ENCODE results near the gene ING4.

ING4 gene

DNA sequence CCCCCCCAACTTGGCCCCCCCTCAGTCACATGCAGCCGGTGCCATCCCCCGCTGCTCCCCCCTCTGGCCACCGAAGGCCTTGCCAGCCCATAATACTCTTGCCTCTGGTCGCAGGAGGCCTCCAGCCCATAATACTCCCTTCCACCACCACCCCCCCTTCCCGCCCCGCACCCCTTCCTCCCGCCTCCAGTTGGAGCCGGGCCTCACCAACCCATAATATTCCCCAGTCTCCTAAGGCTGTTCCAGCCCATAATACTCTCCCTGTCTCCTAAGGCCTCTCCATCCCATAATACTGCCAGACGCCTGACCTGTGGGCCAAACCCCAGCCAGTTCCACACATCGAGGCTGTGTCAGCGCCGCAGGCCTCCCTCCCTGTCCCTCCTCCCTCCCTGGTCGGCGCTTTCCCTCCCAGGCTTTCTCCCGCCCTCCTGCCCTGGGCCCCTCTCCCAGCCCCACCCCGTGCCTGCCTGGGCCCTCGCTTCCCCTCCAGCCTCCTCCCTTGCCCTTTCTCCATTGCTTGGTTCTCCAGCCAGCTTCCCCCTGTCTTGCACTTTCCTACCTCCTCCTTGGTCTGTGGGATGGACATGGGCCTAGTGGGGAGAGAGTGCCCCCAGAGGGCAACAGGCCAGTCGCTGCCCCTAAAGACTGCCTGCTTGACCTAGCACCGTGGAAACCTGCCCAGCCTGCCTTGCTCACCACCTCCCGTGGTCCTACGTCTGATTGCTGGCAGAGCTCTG is 49.0 kb downstream of the ING4 start:
- Histone ChIP-seq H3K4me3 (ENCODE audit: low read length, poor library complexity, severe bottlenecking) (peak overlapping the region; percentile 3), H3K4me2 (ENCODE audit: low read depth, low read length, poor library complexity, severe bottlenecking) (peak overlapping the region; percentile 97), H3K79me2 (ENCODE audit: insufficient read depth, low read length) (0 out of 2 replicates have a peak, but pooled peaks cover 4% of the 10 kb centered on the region), H2AFZ (ENCODE audit: low read length) (0 out of 2 replicates have a peak overlapping the region, but pooled peaks have one; percentile 35), H3K9me2 (replicated peaks; ENCODE audit: low read depth, low read length) (no peaks in the 10 kb centered on the region), H3K9me3 (ENCODE audit: insufficient read depth, low read depth, low read length) (no peaks in the 10 kb centered on the region), H3K4me1 (ENCODE audit: insufficient read depth, low read length, poor library complexity, severe bottlenecking) (peaks cover 41% of the 10 kb centered on the region), H3K9ac (ENCODE audit: low read depth, low read length, poor library complexity, severe bottlenecking) (peak overlapping the region; percentile 93), H3K36me3 (ENCODE audit: insufficient read depth, low read length) (peaks cover 5% of the 10 kb centered on the region; the same call in 1 of the 2 replicates), H3K27me3 (ENCODE audit: insufficient read depth, low read length, poor library complexity, severe bottlenecking) (no peaks in the 10 kb centered on the region), H4K20me1 (ENCODE audit: insufficient read depth, low read length, poor library complexity, severe bottlenecking) (no peaks in the 10 kb centered on the region), H3F3A (ENCODE audit: low read depth) (peaks cover 41% of the 10 kb centered on the region)
- TF ChIP-seq, protein P1, sequence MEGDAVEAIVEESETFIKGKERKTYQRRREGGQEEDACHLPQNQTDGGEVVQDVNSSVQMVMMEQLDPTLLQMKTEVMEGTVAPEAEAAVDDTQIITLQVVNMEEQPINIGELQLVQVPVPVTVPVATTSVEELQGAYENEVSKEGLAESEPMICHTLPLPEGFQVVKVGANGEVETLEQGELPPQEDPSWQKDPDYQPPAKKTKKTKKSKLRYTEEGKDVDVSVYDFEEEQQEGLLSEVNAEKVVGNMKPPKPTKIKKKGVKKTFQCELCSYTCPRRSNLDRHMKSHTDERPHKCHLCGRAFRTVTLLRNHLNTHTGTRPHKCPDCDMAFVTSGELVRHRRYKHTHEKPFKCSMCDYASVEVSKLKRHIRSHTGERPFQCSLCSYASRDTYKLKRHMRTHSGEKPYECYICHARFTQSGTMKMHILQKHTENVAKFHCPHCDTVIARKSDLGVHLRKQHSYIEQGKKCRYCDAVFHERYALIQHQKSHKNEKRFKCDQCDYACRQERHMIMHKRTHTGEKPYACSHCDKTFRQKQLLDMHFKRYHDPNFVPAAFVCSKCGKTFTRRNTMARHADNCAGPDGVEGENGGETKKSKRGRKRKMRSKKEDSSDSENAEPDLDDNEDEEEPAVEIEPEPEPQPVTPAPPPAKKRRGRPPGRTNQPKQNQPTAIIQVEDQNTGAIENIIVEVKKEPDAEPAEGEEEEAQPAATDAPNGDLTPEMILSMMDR (conservative IDR thresholded peaks at IDR 0.05; ENCODE audit: low read length), result peak; percentile 61
- TF ChIP-seq EZH2phosphoT487 (IDR thresholded peaks at IDR 0.05; ENCODE audit: borderline replicate concordance), result no peak

DNA sequence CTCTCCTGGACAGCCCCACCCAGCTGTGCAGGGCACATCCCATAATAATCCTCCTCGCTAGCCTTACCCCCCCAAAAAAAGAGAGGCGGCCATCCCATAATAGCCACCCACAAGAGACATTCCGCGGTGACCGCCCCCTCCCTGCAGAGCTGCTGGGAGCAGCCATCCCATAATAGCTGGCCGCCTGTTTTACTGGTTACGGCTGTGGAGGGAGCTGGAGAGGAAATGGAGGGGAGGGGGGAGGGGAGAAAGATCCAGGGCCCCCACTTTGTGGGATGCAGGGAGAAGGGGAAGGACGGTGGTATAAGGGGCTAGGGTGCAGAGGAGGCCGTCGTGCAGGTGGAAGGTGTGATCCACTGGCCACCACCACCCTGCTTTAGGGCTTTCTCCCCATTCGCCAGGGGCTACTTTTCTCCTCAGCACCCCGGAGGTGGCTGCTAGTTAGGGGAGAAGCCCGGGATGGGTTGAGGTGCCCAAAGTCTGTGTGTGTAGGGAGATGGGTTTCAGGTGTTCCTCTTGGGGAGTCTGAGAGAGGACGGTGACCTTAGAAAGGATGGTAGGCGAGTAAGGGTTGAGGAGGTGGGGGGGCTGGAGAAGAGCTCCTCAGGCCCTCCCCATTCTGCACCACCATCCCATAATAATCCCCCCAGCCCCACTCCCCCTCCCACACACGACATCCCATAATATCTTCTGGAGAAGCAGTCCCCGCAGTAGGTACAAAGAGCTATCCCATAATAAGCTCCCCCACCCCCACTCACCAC is 49.7 kb downstream of the ING4 start:
- Histone ChIP-seq H3K9me3 (ENCODE audit: insufficient read depth, low read depth, low read length) (no peaks in the 10 kb centered on the region), H3K36me3 (ENCODE audit: insufficient read depth, low read length) (no peaks in the 10 kb centered on the region), H3K4me1 (ENCODE audit: insufficient read depth, low read length, poor library complexity, severe bottlenecking) (peaks cover 48% of the 10 kb centered on the region), H3K4me3 (ENCODE audit: low read length, poor library complexity, severe bottlenecking) (peak overlapping the region; percentile 69), H3K27me3 (ENCODE audit: insufficient read depth, low read length, poor library complexity, severe bottlenecking) (no peaks in the 10 kb centered on the region), H4K20me1 (ENCODE audit: insufficient read depth, low read length, poor library complexity, severe bottlenecking) (no peaks in the 10 kb centered on the region), H3K4me2 (ENCODE audit: low read depth, low read length, poor library complexity, severe bottlenecking) (peak overlapping the region; percentile 97), H3K9ac (ENCODE audit: low read depth, low read length, poor library complexity, severe bottlenecking) (peak overlapping the region; percentile 93), H3K79me2 (ENCODE audit: insufficient read depth, low read length) (0 out of 2 replicates have a peak, but pooled peaks cover 4% of the 10 kb centered on the region), H3F3A (ENCODE audit: low read depth) (peaks cover 47% of the 10 kb centered on the region), H2AFZ (ENCODE audit: low read length) (no peak overlapping the region; the same call in 1 of the 2 replicates), H3K9me2 (replicated peaks; ENCODE audit: low read depth, low read length) (no peaks in the 10 kb centered on the region)
- TF ChIP-seq, protein P1 (conservative IDR thresholded peaks at IDR 0.05; ENCODE audit: low read length), result no peak
- no peak for TF ChIP-seq EZH2phosphoT487 (IDR thresholded peaks at IDR 0.05; ENCODE audit: borderline replicate concordance)

DNA sequence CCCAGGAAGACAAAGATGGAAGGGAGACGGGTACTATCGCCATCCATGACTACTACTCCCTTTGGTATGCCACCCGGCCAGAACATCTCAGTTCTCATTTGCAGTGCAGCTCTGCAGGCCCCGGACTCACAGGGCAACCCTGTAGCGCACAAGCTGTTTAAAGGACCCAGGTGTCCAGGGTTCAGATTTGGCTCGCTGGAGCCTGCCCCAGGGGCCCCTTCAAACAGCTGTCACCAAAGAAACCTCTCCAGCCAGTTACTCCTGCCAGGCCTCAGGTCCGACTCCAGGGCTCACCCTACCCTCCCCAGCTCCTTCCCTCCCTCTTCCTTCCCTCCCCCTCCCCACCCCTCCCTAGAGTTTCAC is 50.3 kb downstream of the ING4 start:
- H2AFZ ChIP-seq (ENCODE audit: low read length), result no peak overlapping the region
- no peaks in the 10 kb centered on the region for H3K79me2 ChIP-seq (ENCODE audit: insufficient read depth, low read length)
- H3K36me3 ChIP-seq (ENCODE audit: insufficient read depth, low read length), result no peaks in the 10 kb centered on the region
- H3K4me2 ChIP-seq (ENCODE audit: low read depth, low read length, poor library complexity, severe bottlenecking), result peak overlapping the region; percentile 97
- TF ChIP-seq, protein P1 (conservative IDR thresholded peaks at IDR 0.05; ENCODE audit: low read length), result no peak
- TF ChIP-seq EZH2phosphoT487 (IDR thresholded peaks at IDR 0.05; ENCODE audit: borderline replicate concordance), result no peak
- H3K9me3 ChIP-seq (ENCODE audit: insufficient read depth, low read depth, low read length), result no peaks in the 10 kb centered on the region
- H3K4me1 ChIP-seq (ENCODE audit: insufficient read depth, low read length, poor library complexity, severe bottlenecking), result peaks cover 53% of the 10 kb centered on the region
- H3K27me3 ChIP-seq (ENCODE audit: insufficient read depth, low read length, poor library complexity, severe bottlenecking), result no peaks in the 10 kb centered on the region
- H3K9me2 ChIP-seq (replicated peaks; ENCODE audit: low read depth, low read length), result no peaks in the 10 kb centered on the region
- no peaks in the 10 kb centered on the region for H4K20me1 ChIP-seq (ENCODE audit: insufficient read depth, low read length, poor library complexity, severe bottlenecking)
- H3K4me3 ChIP-seq (ENCODE audit: low read length, poor library complexity, severe bottlenecking), result peak overlapping the region; percentile 69
- H3K9ac ChIP-seq (ENCODE audit: low read depth, low read length, poor library complexity, severe bottlenecking), result peak overlapping the region; percentile 93
- peaks cover 53% of the 10 kb centered on the region for H3F3A ChIP-seq (ENCODE audit: low read depth)

All from Loucy (cell line).